DOHH2 (cell line): ENCODE results near the gene HAGHL.

ENCODE experiments used
- H3F3A ChIP-seq: fragments of 200-600 bp; sonication (generic), shearing (Covaris generic); 2 replicates; pipeline ENCODE4 v1.6.0; 2016; ENCODE audit warnings: antibody characterized with exemption, mild to moderate bottlenecking; ENCODE audit not compliant: control insufficient read depth, insufficient read depth
- H3K27ac ChIP-seq: fragments of 200-600 bp; sonication (generic); 2 replicates; pipeline ENCODE4 v1.5.1; 2014; ENCODE audit warnings: low read depth, mild to moderate bottlenecking, low read length, moderate library complexity
- H3K27me3 ChIP-seq: fragments of 200-600 bp; sonication (generic); 2 replicates; pipeline ENCODE4 v1.6.1; 2014; ENCODE audit warnings: mild to moderate bottlenecking, low read length, mixed read lengths; ENCODE audit not compliant: control insufficient read depth
- H3K36me3 ChIP-seq: fragments of 200-600 bp; sonication (generic); 2 replicates; pipeline ENCODE4 v1.6.1; 2014; ENCODE audit warnings: mild to moderate bottlenecking, low read length, moderate library complexity, mixed read lengths; ENCODE audit not compliant: control insufficient read depth
- H3K4me1 ChIP-seq: fragments of 200-600 bp; sonication (generic); 2 replicates; pipeline ENCODE4 v1.6.1; 2014; ENCODE audit warnings: mild to moderate bottlenecking, low read length, mixed read lengths; ENCODE audit not compliant: control insufficient read depth
- H3K4me2 ChIP-seq: fragments of 200-600 bp; sonication (generic); 2 replicates; pipeline ENCODE4 v1.6.0; 2014; ENCODE audit warnings: mild to moderate bottlenecking, low read length, moderate library complexity
- H3K4me3 ChIP-seq: fragments of 200-600 bp; sonication (generic); 2 replicates; pipeline ENCODE4 v1.5.1; 2014; ENCODE audit warnings: mild to moderate bottlenecking, low read length, mixed read lengths
- H3K79me2 ChIP-seq: fragments of 200-600 bp; sonication (generic); 2 replicates; pipeline ENCODE4 v1.6.1; 2014; ENCODE audit warnings: mild to moderate bottlenecking, low read length, mixed read lengths; ENCODE audit not compliant: control insufficient read depth
- H3K9me2 ChIP-seq: fragments of 200-600 bp; sonication (generic); replicated peaks from 2 replicates; pipeline ENCODE4 v1.6.1; 2014; ENCODE audit warnings: mild to moderate bottlenecking, low read length, mixed read lengths; ENCODE audit not compliant: control insufficient read depth
- H3K9me3 ChIP-seq: fragments of 200-600 bp; sonication (generic); 2 replicates; pipeline ENCODE4 v1.6.1; 2014; ENCODE audit warnings: antibody characterized with exemption, low read length, mixed read lengths; ENCODE audit not compliant: control insufficient read depth, insufficient read depth
- H4K20me1 ChIP-seq: fragments of 200-600 bp; sonication (generic); 2 replicates; pipeline ENCODE4 v1.6.0; 2014; ENCODE audit warnings: low read depth, mild to moderate bottlenecking, antibody characterized with exemption, low read length, moderate library complexity; ENCODE audit not compliant: control insufficient read depth, insufficient read depth
- CTCF ChIP-seq: fragments of 200-600 bp; sonication (generic); IDR thresholded peaks from one replicate; pipeline ENCODE4 v1.5.1; 2014; ENCODE audit warnings: antibody characterized with exemption, mild to moderate bottlenecking, low read depth, low read length; ENCODE audit not compliant: poor library complexity, severe bottlenecking
- EZH2phosphoT487 ChIP-seq: fragments of 200-600 bp; sonication (generic); IDR thresholded peaks from 2 replicates; pipeline ENCODE4 v1.6.1; 2017; ENCODE audit warnings: borderline replicate concordance, mild to moderate bottlenecking, antibody characterized with exemption, low read length, moderate library complexity, mixed read lengths

HAGHL gene

GRCh38 chr16:683396-684070 is 43.4 kb upstream of the HAGHL start:
- peak overlapping the region; percentile 93 for H3K4me3 ChIP-seq
- peak overlapping the region; percentile 97 for H3K4me2 ChIP-seq
- no peaks in the 10 kb centered on the region for H3K27me3 ChIP-seq
- TF ChIP-seq CTCF (no peak), EZH2phosphoT487 (no peak)
- no peaks in the 10 kb centered on the region for H3K9me3 ChIP-seq
- 0 out of 2 replicates have a peak overlapping the region, but pooled peaks have one; percentile 18 for H3K27ac ChIP-seq
- peaks cover 41% of the 10 kb centered on the region for H3K79me2 ChIP-seq
- H3K36me3 ChIP-seq, result peaks cover 59% of the 10 kb centered on the region
- no peaks in the 10 kb centered on the region; the same call in 1 of the 2 replicates for H3F3A ChIP-seq
- H4K20me1 ChIP-seq, result peaks cover 19% of the 10 kb centered on the region
- H3K9me2 ChIP-seq, result no peaks in the 10 kb centered on the region
- peaks cover 46% of the 10 kb centered on the region for H3K4me1 ChIP-seq

- no peaks in the 10 kb centered on the region for H3F3A ChIP-seq
- peak within 1 kb of the TSS; percentile 93 for H3K4me3 ChIP-seq
- H3K9me3 ChIP-seq, result no peaks in the 10 kb centered on the region
- H4K20me1 ChIP-seq, result peaks cover 19% of the 10 kb centered on the region
- H3K79me2 ChIP-seq, result peaks cover 48% of the 10 kb centered on the region
- H3K4me2 ChIP-seq, result peak within 1 kb of the TSS; percentile 97
- H3K27me3 ChIP-seq, result no peaks in the 10 kb centered on the region
- TF ChIP-seq CTCF (no peak), EZH2phosphoT487 (no peak)
- peaks cover 59% of the 10 kb centered on the region for H3K36me3 ChIP-seq
- 0 out of 2 replicates have a peak within 1 kb of the TSS, but pooled peaks have one; percentile 18 for H3K27ac ChIP-seq
- H3K9me2 ChIP-seq, result no peaks in the 10 kb centered on the region
- peaks cover 47% of the 10 kb centered on the region for H3K4me1 ChIP-seq
These were observed 42.7 kb upstream of the HAGHL start, which contains the start of gene JMJD8 for GRCh38 chr16:684071-684794. JMJD8 (minus strand) TSS chr16:684334; CDS start chr16:684319, 15 bp downstream.

- no peak overlapping the region for H3K27ac ChIP-seq
- H3K4me1 ChIP-seq, result peaks cover 48% of the 10 kb centered on the region
- H3K36me3 ChIP-seq, result peaks cover 59% of the 10 kb centered on the region
- TF ChIP-seq EZH2phosphoT487 (no peak), CTCF (no peak)
- peak overlapping the region; percentile 14; the same call in 1 of the 2 replicates for H3K4me2 ChIP-seq
- no peak overlapping the region for H3K4me3 ChIP-seq
- peaks cover 19% of the 10 kb centered on the region for H4K20me1 ChIP-seq
- H3K79me2 ChIP-seq, result peaks cover 57% of the 10 kb centered on the region
- H3K27me3 ChIP-seq, result no peaks in the 10 kb centered on the region
- H3K9me3 ChIP-seq, result no peaks in the 10 kb centered on the region
- no peaks in the 10 kb centered on the region for H3F3A ChIP-seq
- H3K9me2 ChIP-seq, result no peaks in the 10 kb centered on the region
These were observed 41.8 kb upstream of the HAGHL start for GRCh38 chr16:684961-685696.
